Stomach (tissue), 9 donors: ENCODE results near the gene SPINK13. TPM values are rescaled to one million over a fixed set of nuclear protein-coding genes. Genes with fewer than 3 reads are reported as not detected.
A peak's percentile ranks its signal among the peaks of the same experiment; 100 is the strongest.

Experiments used
- DNase-seq, 2 donors: peaks; one replicate each; pipeline versions ENCODE4 v3.0.0 to v3.0.0-alpha.2; 2013 to 2019
- H3K27ac ChIP-seq, 5 donors: fragments of 200-600 bp in 4 of 5; sonication (generic) in 4 of 5; one replicate each; pipeline ENCODE4 v1.5.1; 2013 to 2019; ENCODE audit warnings: mild to moderate bottlenecking in 1 of 5, moderate library complexity in 1 of 5
- H3K27me3 ChIP-seq, 3 donors: fragments of 200-600 bp; sonication (generic); one replicate each; pipeline ENCODE4 v1.5.1; 2017 to 2019; ENCODE audit warnings: mixed run types in 1 of 3
- H3K36me3 ChIP-seq, 4 donors: fragments of 200-600 bp; sonication (generic); 1 replicate in 3 of 4; 2 replicates in 1 of 4; pipeline ENCODE4 v1.5.1; 2016 to 2019
- H3K4me1 ChIP-seq, 4 donors: fragments of 200-600 bp; sonication (generic); one replicate each; pipeline ENCODE4 v1.5.1; 2016 to 2019
- H3K4me3 ChIP-seq, 4 donors: fragments of 200-600 bp; sonication (generic) in 3 of 4; one replicate each; pipeline ENCODE4 v1.5.1; 2016 to 2019; ENCODE audit warnings: mild to moderate bottlenecking in 1 of 4
- H3K9me3 ChIP-seq, 4 donors: fragments of 200-600 bp; sonication (generic); one replicate each; pipeline ENCODE4 v1.5.1; 2016 to 2019
- EP300 ChIP-seq: sonication (generic); formaldehyde crosslinking; IDR thresholded peaks from one replicate; pipeline ENCODE4 v1.6.1; 2017; ENCODE audit warnings: antibody characterized with exemption
- POLR2A ChIP-seq, 4 donors: fragments of 450-650 bp; IDR thresholded peaks; one replicate each; pipeline ENCODE4 v1.6.1; 2016; ENCODE audit warnings: antibody characterized with exemption in 4 of 4, control low read depth in 2 of 4, mild to moderate bottlenecking in 1 of 4, moderate library complexity in 1 of 4
- POLR2AphosphoS5 ChIP-seq, 3 donors: sonication (generic); formaldehyde crosslinking; IDR thresholded peaks; one replicate each; pipeline ENCODE4 v1.6.1; 2016; ENCODE audit warnings: antibody characterized with exemption in 3 of 3
- WGBS, 5 donors: extraction: QIAGEN DNeasy Blood & Tissue Kit in 3 of 5; methylation state at CpG; one replicate each; pipeline versions ENCODE4 v1.1.5 to v1.1.7; 2013 to 2018; 5-methylcytosine and 5-hydroxymethylcytosine counted together
- intact Hi-C: fragments of 100-400 bp; cut with DNase I; formaldehyde crosslinking; loops from one replicate; pipeline ENCODE4 v1.15.1; 2023; ENCODE audit warnings: low total_unique reads
- polyA plus RNA-seq, 3 donors: library from polyadenylated mRNA; stranded (reverse); fragments of 200-250 nt; gene quantifications; one replicate each; pipeline ENCODE4 v1.2.3, GENCODE V29; 2013
- total RNA-seq, 5 donors: library from RNA; depleted of rRNA; stranded (reverse); fragments of >200 nt; gene quantifications; one replicate each; pipeline versions ENCODE4 v1.1.0 to v1.2.3, GENCODE V29; 2014 to 2016
- TF ChIP-seq, protein P1 (sequence below), 7 experiments: fragments of 450-650 bp in 4 of 7; fragments of 200-600 bp in 3 of 7; sonication (generic) in 3 of 7; IDR thresholded peaks; one replicate each; pipeline ENCODE4 v1.5.1; 2016 to 2019; ENCODE audit warnings: antibody characterized with exemption in 7 of 7, control low read depth in 2 of 7, mild to moderate bottlenecking in 1 of 7
- donor health status: healthy with polysubstance abuse.
- donor health status: Bipolar disorder and iron deficiency.
- donor health status: healthy.

The SPINK13 gene
- total and polyA plus RNA-seq, 8 donors: 1.4 to 9.3 (median 1.5) TPM; not detected in 5

DNA sequence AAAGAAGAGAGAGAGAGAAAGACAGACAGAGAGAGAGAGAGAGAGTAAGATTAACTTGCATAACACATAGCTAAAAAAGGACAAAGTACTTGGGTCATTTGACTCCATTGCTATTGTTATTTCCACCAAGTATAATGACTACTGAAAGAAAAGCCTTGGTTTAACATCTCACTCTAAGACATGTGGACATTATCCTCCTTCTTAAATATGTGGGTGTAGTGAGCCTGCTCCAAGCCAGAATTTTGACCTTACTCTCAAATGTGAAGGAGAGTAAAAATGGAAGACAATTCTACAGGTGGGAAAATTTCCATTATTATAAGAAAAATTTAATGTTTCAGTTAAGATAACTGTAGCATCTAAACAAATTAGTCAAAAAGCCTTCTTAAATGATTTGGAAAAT, 38.8 kb upstream of the SPINK13 start:
- DNase-seq: no peak
- no peaks in the 10 kb centered on the region for H3K27me3 ChIP-seq
- no peaks in the 10 kb centered on the region for H3K9me3 ChIP-seq
- H3K4me3 ChIP-seq: no peak overlapping the region
- H3K4me1 ChIP-seq: no peaks in the 10 kb centered on the region
- no peak overlapping the region for H3K27ac ChIP-seq
- intact Hi-C loops: no loop called here
- no peaks in the 10 kb centered on the region for H3K36me3 ChIP-seq
- TF ChIP-seq, protein P1, sequence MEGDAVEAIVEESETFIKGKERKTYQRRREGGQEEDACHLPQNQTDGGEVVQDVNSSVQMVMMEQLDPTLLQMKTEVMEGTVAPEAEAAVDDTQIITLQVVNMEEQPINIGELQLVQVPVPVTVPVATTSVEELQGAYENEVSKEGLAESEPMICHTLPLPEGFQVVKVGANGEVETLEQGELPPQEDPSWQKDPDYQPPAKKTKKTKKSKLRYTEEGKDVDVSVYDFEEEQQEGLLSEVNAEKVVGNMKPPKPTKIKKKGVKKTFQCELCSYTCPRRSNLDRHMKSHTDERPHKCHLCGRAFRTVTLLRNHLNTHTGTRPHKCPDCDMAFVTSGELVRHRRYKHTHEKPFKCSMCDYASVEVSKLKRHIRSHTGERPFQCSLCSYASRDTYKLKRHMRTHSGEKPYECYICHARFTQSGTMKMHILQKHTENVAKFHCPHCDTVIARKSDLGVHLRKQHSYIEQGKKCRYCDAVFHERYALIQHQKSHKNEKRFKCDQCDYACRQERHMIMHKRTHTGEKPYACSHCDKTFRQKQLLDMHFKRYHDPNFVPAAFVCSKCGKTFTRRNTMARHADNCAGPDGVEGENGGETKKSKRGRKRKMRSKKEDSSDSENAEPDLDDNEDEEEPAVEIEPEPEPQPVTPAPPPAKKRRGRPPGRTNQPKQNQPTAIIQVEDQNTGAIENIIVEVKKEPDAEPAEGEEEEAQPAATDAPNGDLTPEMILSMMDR (IDR thresholded peaks at IDR 0.05): no peak
- TF ChIP-seq POLR2A (IDR thresholded peaks at IDR 0.05) (no peak), EP300 (no peak), POLR2AphosphoS5 (IDR thresholded peaks at IDR 0.05) (no peak)

DNA sequence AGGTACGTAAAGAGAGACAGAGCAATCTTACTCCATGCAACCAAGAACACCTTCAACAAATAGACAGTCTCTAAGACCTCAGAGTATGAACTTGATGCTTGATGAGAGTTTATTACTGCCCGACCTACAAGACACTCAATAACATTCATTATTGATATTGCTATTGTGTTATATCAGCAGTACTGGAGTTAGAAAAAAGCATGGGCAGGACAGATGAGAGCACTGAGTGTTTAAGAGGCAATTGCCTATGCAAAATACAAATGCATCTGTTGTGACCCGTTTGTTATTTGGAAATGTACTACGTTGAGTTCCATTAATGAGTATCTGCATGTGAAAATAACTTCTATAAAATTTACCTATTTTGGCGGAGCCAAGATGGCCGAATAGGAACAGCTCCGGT, 38.4 kb upstream of the SPINK13 start:
- intact Hi-C loops: no loop called here
- no peaks in the 10 kb centered on the region for H3K4me1 ChIP-seq
- H3K27me3 ChIP-seq: no peaks in the 10 kb centered on the region
- H3K27ac ChIP-seq: no peak overlapping the region
- no peaks in the 10 kb centered on the region for H3K9me3 ChIP-seq
- no peak for DNase-seq
- WGBS, 5 donors: 91 to 97% (median 95%) methylated on average over 7 of the region's 7 CpGs
- no peak for TF ChIP-seq EP300
- TF ChIP-seq, protein P1 (IDR thresholded peaks at IDR 0.05): no peak
- no peak for TF ChIP-seq POLR2AphosphoS5 (IDR thresholded peaks at IDR 0.05)
- TF ChIP-seq POLR2A (IDR thresholded peaks at IDR 0.05): no peak
- H3K36me3 ChIP-seq: no peaks in the 10 kb centered on the region
- H3K4me3 ChIP-seq: no peak overlapping the region

DNA sequence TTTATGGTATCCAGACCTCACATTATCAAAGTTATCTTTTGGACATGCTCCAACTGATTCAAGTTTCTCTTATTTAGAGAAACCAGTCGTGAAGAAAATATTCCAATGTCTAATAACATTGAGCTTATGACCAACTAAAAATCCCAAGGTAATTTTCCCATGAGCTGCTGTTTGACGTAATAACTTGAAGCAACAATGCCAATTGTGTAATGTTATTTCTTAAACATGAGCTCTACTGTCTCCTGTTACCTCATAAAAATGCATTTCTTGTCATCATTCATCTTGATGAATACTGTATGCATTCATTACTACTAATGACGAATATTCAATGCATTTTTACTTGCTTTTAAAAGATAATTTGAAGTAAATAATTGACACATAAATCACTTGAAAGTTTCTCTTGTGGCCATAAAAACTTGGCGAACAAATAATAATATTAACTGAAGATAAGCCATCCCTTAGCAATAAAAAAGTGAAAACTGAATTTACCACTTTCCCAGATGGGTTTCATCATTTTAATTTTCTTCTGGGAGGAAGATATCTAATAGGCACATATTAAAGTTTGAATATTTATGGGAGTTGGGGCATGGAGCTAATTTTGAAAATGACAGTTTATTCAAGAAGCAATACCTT, 30.7 kb upstream of the SPINK13 start:
- no peaks in the 10 kb centered on the region for H3K9me3 ChIP-seq
- no peaks in the 10 kb centered on the region for H3K36me3 ChIP-seq
- peak in 1 of 2 donors; percentile 1 for DNase-seq
- no peaks in the 10 kb centered on the region for H3K4me1 ChIP-seq
- H3K4me3 ChIP-seq: no peak overlapping the region
- H3K27ac ChIP-seq: no peak overlapping the region
- TF ChIP-seq POLR2AphosphoS5 (IDR thresholded peaks at IDR 0.05) (no peak), POLR2A (IDR thresholded peaks at IDR 0.05) (no peak), EP300 (no peak)
- TF ChIP-seq, protein P1 (IDR thresholded peaks at IDR 0.05): no peak
- intact Hi-C loops: no loop called here
- no peaks in the 10 kb centered on the region for H3K27me3 ChIP-seq
- WGBS, 5 donors: 49 to 60% (median 52%) methylated on average over 4 of the region's 4 CpGs

DNA sequence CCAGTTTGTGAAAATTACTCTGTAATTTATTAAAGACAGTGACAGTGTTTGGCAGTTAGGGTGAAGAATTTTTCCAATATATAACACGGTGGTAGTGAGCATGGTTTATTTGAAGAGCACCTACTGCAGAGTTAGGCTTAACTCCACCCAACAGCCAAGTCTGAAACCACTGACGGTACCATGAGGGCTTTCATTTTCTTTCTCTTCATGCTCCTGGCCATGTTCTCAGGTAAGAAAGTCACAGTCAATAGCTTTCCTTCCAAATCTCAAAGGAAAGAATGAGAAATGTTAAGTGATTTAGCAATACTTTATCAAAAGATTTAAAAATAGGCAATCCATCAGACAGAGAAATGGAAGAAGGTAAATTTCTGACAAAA, 30.2 kb upstream of the SPINK13 start, which contains the start of gene MARCOL:
Gene MARCOL, plus strand, starts transcription at position 108 of the 377 bp plus-strand sequence. Its CDS starts 73 bp downstream, at position 181.
- intact Hi-C loops: no loop called here
- H3K36me3 ChIP-seq: no peaks in the 10 kb centered on the region
- no peak for DNase-seq
- TF ChIP-seq EP300 (no peak), POLR2A (IDR thresholded peaks at IDR 0.05) (no peak), POLR2AphosphoS5 (IDR thresholded peaks at IDR 0.05) (no peak)
- TF ChIP-seq, protein P1 (IDR thresholded peaks at IDR 0.05): no peak
- no peaks in the 10 kb centered on the region for H3K27me3 ChIP-seq
- WGBS, 5 donors: 62 to 75% (median 73%) methylated on average over 2 of the region's 2 CpGs
- no peak within 1 kb of the TSS for H3K4me3 ChIP-seq
- H3K27ac ChIP-seq: no peak within 1 kb of the TSS
- no peaks in the 10 kb centered on the region for H3K9me3 ChIP-seq
- no peaks in the 10 kb centered on the region for H3K4me1 ChIP-seq
